ENCODE results near the gene DPT. TPM values are rescaled to one million over a fixed set of nuclear protein-coding genes. Genes with fewer than 3 reads are reported as not detected.

Gene DPT
- total RNA-seq, 2 donors from 2014 or later, result not detected

- Histone ChIP-seq H3K9ac (ENCODE audit: extremely low read depth, low read length, poor library complexity, severe bottlenecking) (no peak overlapping the region), H3K9me3 (ENCODE audit: control insufficient read depth, low read length) (no peaks in the 10 kb centered on the region), H3K4me1 (ENCODE audit: control insufficient read depth, insufficient read depth, low read length) (peaks cover 20% of the 10 kb centered on the region), H3K4me3 (ENCODE audit: low read length) (no peak overlapping the region), H3K36me3 (ENCODE audit: control insufficient read depth, insufficient read depth, low read length) (no peaks in the 10 kb centered on the region), H3K27ac (ENCODE audit: low read depth, low read length) (no peak overlapping the region), H3K27me3 (ENCODE audit: control insufficient read depth, insufficient read depth, low read length, poor library complexity, severe bottlenecking) (no peaks in the 10 kb centered on the region)
- DNase-seq, result peak; percentile 49
- Mint-ChIP-seq H3K4me1 (peaks cover 48% of the 10 kb centered on the region), H3K4me3 (no peak overlapping the region), H3K27me3 (ENCODE audit: insufficient read depth) (no peaks in the 10 kb centered on the region), H3K9me3 (no peaks in the 10 kb centered on the region), H3K36me3 (ENCODE audit: low read depth) (no peaks in the 10 kb centered on the region), H3K27ac (peak overlapping the region; percentile 9)
- TF ChIP-seq CTCF (conservative IDR thresholded peaks at IDR 0.05), result no peak
- WGBS, 2 experiments (ENCODE audit: insufficient coverage in 1 of 2, insufficient read length in 1 of 2), result 84 to 97% methylated on average over 3 to 8 of the region's 8 CpGs
These were observed 35.7 kb downstream of the DPT start for GRCh38 chr1:168693197-168693871.

GRCh38 chr1:168692472-168692871 lies 36.5 kb downstream of the DPT start:
- H3K9me3 ChIP-seq (ENCODE audit: control insufficient read depth, low read length), result no peaks in the 10 kb centered on the region
- no peaks in the 10 kb centered on the region for H3K36me3 Mint-ChIP-seq (ENCODE audit: low read depth)
- H3K36me3 ChIP-seq (ENCODE audit: control insufficient read depth, insufficient read depth, low read length), result no peaks in the 10 kb centered on the region
- H3K4me1 Mint-ChIP-seq, result peaks cover 40% of the 10 kb centered on the region
- no peak for TF ChIP-seq CTCF (conservative IDR thresholded peaks at IDR 0.05)
- no peaks in the 10 kb centered on the region for H3K27me3 ChIP-seq (ENCODE audit: control insufficient read depth, insufficient read depth, low read length, poor library complexity, severe bottlenecking)
- H3K27ac ChIP-seq (ENCODE audit: low read depth, low read length), result no peak overlapping the region
- no peak for DNase-seq
- 88 to 90% methylated on average over 2 to 3 of the region's 3 CpGs for WGBS, 2 experiments (ENCODE audit: insufficient coverage in 1 of 2, insufficient read length in 1 of 2)
- no peak overlapping the region for H3K4me3 ChIP-seq (ENCODE audit: low read length)
- H3K9me3 Mint-ChIP-seq, result no peaks in the 10 kb centered on the region
- H3K27ac Mint-ChIP-seq, result no peak overlapping the region
- no peak overlapping the region for H3K9ac ChIP-seq (ENCODE audit: extremely low read depth, low read length, poor library complexity, severe bottlenecking)
- H3K4me1 ChIP-seq (ENCODE audit: control insufficient read depth, insufficient read depth, low read length), result peaks cover 16% of the 10 kb centered on the region
- no peak overlapping the region for H3K4me3 Mint-ChIP-seq
- H3K27me3 Mint-ChIP-seq (ENCODE audit: insufficient read depth), result no peaks in the 10 kb centered on the region

- Histone ChIP-seq H3K9me3 (ENCODE audit: control insufficient read depth, low read length) (no peaks in the 10 kb centered on the region), H3K27me3 (ENCODE audit: control insufficient read depth, insufficient read depth, low read length, poor library complexity, severe bottlenecking) (no peaks in the 10 kb centered on the region), H3K4me3 (ENCODE audit: low read length) (no peak overlapping the region), H3K9ac (ENCODE audit: extremely low read depth, low read length, poor library complexity, severe bottlenecking) (no peak overlapping the region), H3K27ac (ENCODE audit: low read depth, low read length) (no peak overlapping the region), H3K36me3 (ENCODE audit: control insufficient read depth, insufficient read depth, low read length) (no peaks in the 10 kb centered on the region), H3K4me1 (ENCODE audit: control insufficient read depth, insufficient read depth, low read length) (peaks cover 16% of the 10 kb centered on the region)
- TF ChIP-seq CTCF (conservative IDR thresholded peaks at IDR 0.05), result no peak
- Mint-ChIP-seq H3K36me3 (ENCODE audit: low read depth) (no peaks in the 10 kb centered on the region), H3K27ac (no peak overlapping the region), H3K4me3 (no peak overlapping the region), H3K27me3 (ENCODE audit: insufficient read depth) (no peaks in the 10 kb centered on the region), H3K9me3 (no peaks in the 10 kb centered on the region), H3K4me1 (peaks cover 38% of the 10 kb centered on the region)
- 94 to 100% methylated on average over 3 to 4 of the region's 5 CpGs for WGBS, 2 experiments (ENCODE audit: insufficient coverage in 1 of 2, insufficient read length in 1 of 2)
- no peak for DNase-seq
These were observed 37.5 kb downstream of the DPT start for GRCh38 chr1:168691541-168691940.
